ENCODE data around the gene LCE1C.

LCE1C gene

GRCh38 chr1:152777510-152778137 lies 28.8 kb downstream of the LCE1C start:
- TF ChIP-seq CTCF (IDR thresholded peaks at IDR 0.05) = no peak
- Histone ChIP-seq H3K4me3 (ENCODE audit: low read depth, low read length) (no peak overlapping the region), H3K27ac (no peak overlapping the region), H3K4me1 (no peaks in the 10 kb centered on the region), H3K4me2 (ENCODE audit: low read length) (no peak overlapping the region), H3K79me2 (no peaks in the 10 kb centered on the region), H3K9me3 (ENCODE audit: control insufficient read depth, low read length) (no peaks in the 10 kb centered on the region), H3K9ac (no peak overlapping the region), H3K36me3 (ENCODE audit: control insufficient read depth, insufficient read depth, low read length) (no peaks in the 10 kb centered on the region), H2AFZ (no peak overlapping the region), H3K27me3 (ENCODE audit: control insufficient read depth, insufficient read depth, low read length) (no peaks in the 10 kb centered on the region)

DNA sequence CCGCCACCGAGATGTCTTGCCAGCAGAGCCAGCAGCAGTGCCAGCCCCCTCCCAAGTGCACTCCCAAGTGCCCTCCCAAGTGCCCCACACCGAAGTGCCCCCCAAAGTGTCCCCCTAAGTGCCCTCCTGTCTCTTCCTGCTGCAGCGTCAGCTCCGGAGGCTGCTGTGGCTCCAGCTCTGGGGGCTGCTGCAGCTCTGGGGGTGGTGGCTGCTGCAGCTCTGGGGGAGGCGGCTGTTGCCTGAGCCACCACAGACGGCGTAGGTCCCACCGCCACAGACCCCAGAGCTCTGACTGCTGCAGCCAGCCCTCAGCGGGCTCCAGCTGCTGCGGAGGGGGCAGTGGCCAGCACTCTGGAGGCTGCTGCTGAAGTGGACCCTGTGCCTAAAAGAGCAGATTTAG lies 30.1 kb downstream of the LCE1C start:
- H3K27me3 ChIP-seq (ENCODE audit: control insufficient read depth, insufficient read depth, low read length) = no peaks in the 10 kb centered on the region
- H3K79me2 ChIP-seq = no peaks in the 10 kb centered on the region
- no peak overlapping the region for H3K4me3 ChIP-seq (ENCODE audit: low read depth, low read length)
- no peak for TF ChIP-seq CTCF (IDR thresholded peaks at IDR 0.05)
- H3K4me1 ChIP-seq = no peaks in the 10 kb centered on the region
- no peak overlapping the region for H3K4me2 ChIP-seq (ENCODE audit: low read length)
- H2AFZ ChIP-seq = no peak overlapping the region
- H3K9ac ChIP-seq = no peak overlapping the region
- H3K27ac ChIP-seq = no peak overlapping the region
- H3K36me3 ChIP-seq (ENCODE audit: control insufficient read depth, insufficient read depth, low read length) = no peaks in the 10 kb centered on the region
- H3K9me3 ChIP-seq (ENCODE audit: control insufficient read depth, low read length) = no peaks in the 10 kb centered on the region

DNA sequence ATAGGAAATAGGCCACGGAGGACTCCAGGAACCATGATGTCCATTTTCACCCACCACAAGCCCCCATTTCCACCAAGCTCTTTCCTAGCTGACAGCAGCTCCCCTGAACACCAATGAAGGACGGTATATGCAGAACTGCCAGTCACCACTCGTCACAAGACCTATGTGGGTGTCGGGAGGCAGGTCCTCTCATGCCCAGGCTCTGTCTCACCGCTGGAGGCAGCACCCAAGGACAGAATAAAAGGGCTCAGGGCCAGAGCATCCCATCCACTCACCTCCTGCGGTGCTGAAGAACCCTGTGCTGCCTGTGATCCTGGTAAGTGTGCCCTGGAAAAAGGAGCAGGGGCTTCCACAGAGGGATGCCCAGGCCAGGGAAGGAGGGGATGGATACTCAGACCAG lies 31.6 kb downstream of the LCE1C start, which contains the start of gene LCE1F:
Gene LCE1F, plus strand, starts transcription at position 266 of the 400 bp plus-strand sequence. CDS start 1,232 bp downstream, outside the sequence.
- no peak within 1 kb of the TSS for H3K27ac ChIP-seq
- no peak within 1 kb of the TSS for H3K4me2 ChIP-seq (ENCODE audit: low read length)
- H3K9me3 ChIP-seq (ENCODE audit: control insufficient read depth, low read length) = no peaks in the 10 kb centered on the region
- no peak for TF ChIP-seq CTCF (IDR thresholded peaks at IDR 0.05)
- H3K9ac ChIP-seq = no peak within 1 kb of the TSS
- H3K4me3 ChIP-seq (ENCODE audit: low read depth, low read length) = no peak within 1 kb of the TSS
- no peaks in the 10 kb centered on the region for H3K27me3 ChIP-seq (ENCODE audit: control insufficient read depth, insufficient read depth, low read length)
- no peaks in the 10 kb centered on the region for H3K4me1 ChIP-seq
- H3K36me3 ChIP-seq (ENCODE audit: control insufficient read depth, insufficient read depth, low read length) = no peaks in the 10 kb centered on the region
- no peaks in the 10 kb centered on the region for H3K79me2 ChIP-seq
- H2AFZ ChIP-seq = no peak within 1 kb of the TSS

DNA sequence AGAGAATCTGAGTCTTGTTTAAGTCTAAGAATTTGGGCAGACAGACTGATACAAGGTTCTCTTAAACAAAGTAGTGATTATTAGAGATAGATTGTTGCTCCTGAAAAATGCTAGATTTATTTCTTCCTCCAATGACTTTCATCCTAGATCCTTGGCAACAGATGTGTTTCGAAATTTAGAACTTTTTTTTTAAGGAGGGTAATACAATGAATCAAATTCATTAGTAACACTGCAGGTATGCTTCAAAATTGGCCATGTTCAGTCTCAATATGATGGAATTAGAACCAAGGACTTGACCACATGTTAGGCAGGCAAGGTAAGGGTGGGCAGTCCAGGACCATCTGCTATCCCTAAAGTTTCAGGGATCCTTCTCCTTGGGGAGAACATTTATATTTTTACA lies 36.0 kb downstream of the LCE1C start:
- H3K27ac ChIP-seq = no peak overlapping the region
- no peaks in the 10 kb centered on the region for H3K9me3 ChIP-seq (ENCODE audit: control insufficient read depth, low read length)
- no peak overlapping the region for H3K4me3 ChIP-seq (ENCODE audit: low read depth, low read length)
- no peak for TF ChIP-seq CTCF (IDR thresholded peaks at IDR 0.05)
- H3K79me2 ChIP-seq = no peaks in the 10 kb centered on the region
- H3K27me3 ChIP-seq (ENCODE audit: control insufficient read depth, insufficient read depth, low read length) = no peaks in the 10 kb centered on the region
- H2AFZ ChIP-seq = no peak overlapping the region
- H3K4me2 ChIP-seq (ENCODE audit: low read length) = no peak overlapping the region
- H3K36me3 ChIP-seq (ENCODE audit: control insufficient read depth, insufficient read depth, low read length) = no peaks in the 10 kb centered on the region
- no peak overlapping the region for H3K9ac ChIP-seq
- no peaks in the 10 kb centered on the region for H3K4me1 ChIP-seq
